ENCODE measurements around the gene BCL3.

GRCh38 chr19:44735011-44735410 lies 13.5 kb upstream of the BCL3 start:
- TF ChIP-seq CTCF (IDR thresholded peaks at IDR 0.05) = no peak
- TF ChIP-seq MEF2A (IDR thresholded peaks at IDR 0.05; ENCODE audit: borderline replicate concordance, low read depth) = no peak
- TF ChIP-seq PBX3 (IDR thresholded peaks at IDR 0.05) = no peak
- TF ChIP-seq USF1 (IDR thresholded peaks at IDR 0.05; ENCODE audit: borderline replicate concordance, low read depth) = 0 out of 2 replicates have a peak, but pooled peaks have one; percentile 11
- no peak for TF ChIP-seq FOXM1 (IDR thresholded peaks at IDR 0.05; ENCODE audit: low read depth)
- TF ChIP-seq EZH2phosphoT487 (IDR thresholded peaks at IDR 0.05; ENCODE audit: borderline replicate concordance, low read depth) = no peak
- peak in 1 of 2 experiments; percentile 34; a peak in 1 of 4 replicates for TF ChIP-seq EP300 (IDR thresholded peaks at IDR 0.05; ENCODE audit: borderline replicate concordance in 1 of 2, low read depth in 1 of 2, low read length in 1 of 2)
- TF ChIP-seq ZBTB33 (IDR thresholded peaks at IDR 0.05; ENCODE audit: borderline replicate concordance, low read depth) = no peak
- TF ChIP-seq TAF1 (IDR thresholded peaks at IDR 0.05; ENCODE audit: borderline replicate concordance, low read depth, low read length) = no peak
- no peak for TF ChIP-seq RXRA (IDR thresholded peaks at IDR 0.05; ENCODE audit: borderline replicate concordance, low read depth)
- no peak for TF ChIP-seq RCOR1 (IDR thresholded peaks at IDR 0.05; ENCODE audit: low read length)
- TF ChIP-seq MAX (IDR thresholded peaks at IDR 0.05; ENCODE audit: low read depth) = peak; percentile 79

Data from SK-N-SH (cell line).